Neural crest cell (in vitro differentiated cells): Measurements from ENCODE around the gene LNX2. TPM values are rescaled to one million over a fixed set of nuclear protein-coding genes. Genes with fewer than 3 reads are reported as not detected.

Source experiments
- DNase-seq: peaks from one replicate; pipeline ENCODE4 v3.0.0; 2021; ENCODE audit warnings: low read depth, mixed read lengths, low spot score
- H3K27ac Mint-ChIP-seq: one replicate; pipeline ENCODE4 v1.8.0; 2021; ENCODE audit warnings: mild to moderate bottlenecking, mixed read lengths; ENCODE audit not compliant: unreplicated experiment
- H3K27me3 Mint-ChIP-seq: 2 replicates; pipeline ENCODE4 v1.8.0; 2021; ENCODE audit warnings: low read depth, mild to moderate bottlenecking, mixed read lengths
- H3K36me3 Mint-ChIP-seq: 2 replicates; pipeline ENCODE4 v1.8.0; 2021; ENCODE audit warnings: low read depth, mild to moderate bottlenecking, mixed read lengths
- H3K4me1 Mint-ChIP-seq: 2 replicates; pipeline ENCODE4 v1.8.0; 2021; ENCODE audit warnings: mixed read lengths
- H3K4me3 Mint-ChIP-seq: one replicate; pipeline ENCODE4 v1.8.0; 2021; ENCODE audit warnings: mild to moderate bottlenecking, mixed read lengths
- H3K9me3 Mint-ChIP-seq: 2 replicates; pipeline ENCODE4 v1.8.0; 2021; ENCODE audit warnings: mixed read lengths
- total RNA-seq: library from RNA; stranded (reverse); gene quantifications from 2 replicates; pipeline ENCODE4 v1.2.1, GENCODE V29; 2021
- TF ChIP-seq, protein P1 (sequence below): fragments of 200-600 bp; sonication (generic); conservative IDR thresholded peaks from 2 replicates; pipeline ENCODE4 v1.5.0; 2021; ENCODE audit warnings: antibody characterized with exemption, mild to moderate bottlenecking

Gene LNX2
- total RNA-seq, 1 donor from 2014 or later: 9.6 TPM

DNA sequence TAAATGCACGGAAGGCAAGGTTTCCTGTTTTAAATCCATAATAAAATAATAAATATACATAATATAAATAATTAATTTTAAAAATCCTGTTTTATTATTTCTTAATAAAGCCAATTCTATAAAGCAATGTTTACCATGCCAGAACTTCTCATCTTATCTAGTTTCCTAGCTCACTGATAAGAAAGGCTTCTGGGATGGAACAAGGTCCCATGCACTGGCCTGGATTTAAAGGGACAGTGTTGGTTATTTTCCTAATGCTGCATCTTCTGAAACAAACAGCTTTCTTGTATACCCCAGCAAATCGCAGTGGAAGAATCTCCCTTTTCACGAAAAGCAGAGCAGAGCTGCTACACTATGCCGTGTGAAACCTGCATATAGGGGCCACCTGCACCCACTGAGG, 68.8 kb downstream of the LNX2 start:
- H3K27ac Mint-ChIP-seq: no peak overlapping the region

DNA sequence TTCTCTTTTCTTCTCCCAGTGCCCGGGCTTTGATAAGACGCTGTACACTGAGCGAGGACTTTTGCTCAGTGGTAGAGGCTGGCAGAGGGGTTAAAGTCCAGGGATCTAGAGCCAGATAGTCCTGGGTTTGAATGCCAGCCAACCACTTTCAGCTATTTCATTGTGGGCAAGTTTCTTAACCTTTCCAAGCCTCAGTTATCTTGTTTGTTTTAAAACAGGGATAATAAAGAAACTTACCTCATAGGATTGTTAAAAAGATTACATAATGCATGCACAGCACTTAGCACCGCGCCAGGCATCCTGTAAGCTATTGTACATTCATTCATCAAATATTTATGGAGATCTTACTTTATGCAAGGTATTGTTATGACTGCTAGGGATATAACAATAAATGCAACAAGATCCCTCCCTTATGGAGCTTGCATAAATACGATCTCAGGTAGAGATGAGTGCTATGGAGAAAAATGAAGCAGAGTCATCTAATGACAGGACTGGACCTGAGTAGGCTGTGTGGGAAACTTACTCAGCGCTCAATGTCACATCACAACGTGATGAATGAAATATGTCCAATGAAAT, 70.8 kb downstream of the LNX2 start:
- DNase-seq: no peak
- no peak overlapping the region for H3K27ac Mint-ChIP-seq
- H3K36me3 Mint-ChIP-seq: peaks cover 5% of the 10 kb centered on the region
- TF ChIP-seq, protein P1, sequence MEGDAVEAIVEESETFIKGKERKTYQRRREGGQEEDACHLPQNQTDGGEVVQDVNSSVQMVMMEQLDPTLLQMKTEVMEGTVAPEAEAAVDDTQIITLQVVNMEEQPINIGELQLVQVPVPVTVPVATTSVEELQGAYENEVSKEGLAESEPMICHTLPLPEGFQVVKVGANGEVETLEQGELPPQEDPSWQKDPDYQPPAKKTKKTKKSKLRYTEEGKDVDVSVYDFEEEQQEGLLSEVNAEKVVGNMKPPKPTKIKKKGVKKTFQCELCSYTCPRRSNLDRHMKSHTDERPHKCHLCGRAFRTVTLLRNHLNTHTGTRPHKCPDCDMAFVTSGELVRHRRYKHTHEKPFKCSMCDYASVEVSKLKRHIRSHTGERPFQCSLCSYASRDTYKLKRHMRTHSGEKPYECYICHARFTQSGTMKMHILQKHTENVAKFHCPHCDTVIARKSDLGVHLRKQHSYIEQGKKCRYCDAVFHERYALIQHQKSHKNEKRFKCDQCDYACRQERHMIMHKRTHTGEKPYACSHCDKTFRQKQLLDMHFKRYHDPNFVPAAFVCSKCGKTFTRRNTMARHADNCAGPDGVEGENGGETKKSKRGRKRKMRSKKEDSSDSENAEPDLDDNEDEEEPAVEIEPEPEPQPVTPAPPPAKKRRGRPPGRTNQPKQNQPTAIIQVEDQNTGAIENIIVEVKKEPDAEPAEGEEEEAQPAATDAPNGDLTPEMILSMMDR: no peak
- H3K4me1 Mint-ChIP-seq: peaks cover 3% of the 10 kb centered on the region
- no peaks in the 10 kb centered on the region for H3K27me3 Mint-ChIP-seq
- H3K4me3 Mint-ChIP-seq: no peak overlapping the region
- H3K9me3 Mint-ChIP-seq: no peaks in the 10 kb centered on the region

More for the DNA sequence above, 68.8 kb downstream of the LNX2 start:
- TF ChIP-seq, protein P1: no peak
- no peak for DNase-seq
- Mint-ChIP-seq H3K9me3 (peaks cover 2% of the 10 kb centered on the region), H3K27me3 (no peaks in the 10 kb centered on the region), H3K4me1 (no peaks in the 10 kb centered on the region), H3K36me3 (peaks cover 11% of the 10 kb centered on the region), H3K4me3 (no peak overlapping the region)

DNA sequence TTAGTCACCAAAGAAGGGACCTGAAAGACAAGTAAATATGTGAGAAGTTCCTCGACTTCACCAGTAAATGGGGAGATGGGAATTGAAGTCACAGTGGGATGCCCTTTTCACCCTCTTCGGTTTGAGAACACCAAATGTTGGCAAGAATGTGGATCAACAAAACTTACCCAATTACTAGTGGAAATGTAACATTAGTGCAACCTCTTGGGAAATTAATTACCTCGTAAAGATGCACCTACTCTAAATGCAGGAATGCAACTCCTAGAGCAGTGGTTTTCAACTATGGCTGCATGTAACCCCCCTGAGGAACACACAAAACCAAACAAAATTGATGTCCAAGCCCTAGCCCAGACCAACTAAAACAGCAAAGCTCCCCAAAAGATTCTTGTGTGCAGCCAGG, 78.1 kb downstream of the LNX2 start:
- Mint-ChIP-seq H3K27me3 (no peaks in the 10 kb centered on the region), H3K27ac (no peak overlapping the region), H3K36me3 (peaks cover 5% of the 10 kb centered on the region), H3K9me3 (no peaks in the 10 kb centered on the region), H3K4me1 (peaks cover 29% of the 10 kb centered on the region), H3K4me3 (no peak overlapping the region)
- TF ChIP-seq, protein P1: no peak
- DNase-seq: no peak

DNA sequence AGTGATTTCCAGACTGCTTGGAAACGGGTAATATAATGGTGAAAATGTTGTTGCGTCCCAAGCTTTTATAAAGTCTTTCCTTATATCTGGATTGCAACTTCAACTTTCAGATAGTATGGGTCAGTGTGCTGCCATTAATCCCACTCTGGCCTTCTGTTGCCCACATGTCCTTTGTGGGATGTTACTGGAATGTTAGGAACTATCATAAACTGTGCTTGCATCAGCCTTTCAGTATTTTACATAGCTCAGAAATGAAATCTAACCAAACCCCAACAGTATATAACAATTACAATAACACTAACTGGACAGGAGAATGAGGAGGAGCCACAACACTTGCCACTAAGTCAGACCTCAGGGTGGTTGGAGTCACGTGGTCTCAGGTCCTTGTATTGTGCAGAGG, 78.9 kb downstream of the LNX2 start:
- H3K9me3 Mint-ChIP-seq: no peaks in the 10 kb centered on the region
- H3K4me1 Mint-ChIP-seq: peaks cover 29% of the 10 kb centered on the region
- H3K36me3 Mint-ChIP-seq: peaks cover 5% of the 10 kb centered on the region
- no peak overlapping the region for H3K27ac Mint-ChIP-seq
- no peak for DNase-seq
- TF ChIP-seq, protein P1: no peak
- no peak overlapping the region for H3K4me3 Mint-ChIP-seq
- no peaks in the 10 kb centered on the region for H3K27me3 Mint-ChIP-seq

DNA sequence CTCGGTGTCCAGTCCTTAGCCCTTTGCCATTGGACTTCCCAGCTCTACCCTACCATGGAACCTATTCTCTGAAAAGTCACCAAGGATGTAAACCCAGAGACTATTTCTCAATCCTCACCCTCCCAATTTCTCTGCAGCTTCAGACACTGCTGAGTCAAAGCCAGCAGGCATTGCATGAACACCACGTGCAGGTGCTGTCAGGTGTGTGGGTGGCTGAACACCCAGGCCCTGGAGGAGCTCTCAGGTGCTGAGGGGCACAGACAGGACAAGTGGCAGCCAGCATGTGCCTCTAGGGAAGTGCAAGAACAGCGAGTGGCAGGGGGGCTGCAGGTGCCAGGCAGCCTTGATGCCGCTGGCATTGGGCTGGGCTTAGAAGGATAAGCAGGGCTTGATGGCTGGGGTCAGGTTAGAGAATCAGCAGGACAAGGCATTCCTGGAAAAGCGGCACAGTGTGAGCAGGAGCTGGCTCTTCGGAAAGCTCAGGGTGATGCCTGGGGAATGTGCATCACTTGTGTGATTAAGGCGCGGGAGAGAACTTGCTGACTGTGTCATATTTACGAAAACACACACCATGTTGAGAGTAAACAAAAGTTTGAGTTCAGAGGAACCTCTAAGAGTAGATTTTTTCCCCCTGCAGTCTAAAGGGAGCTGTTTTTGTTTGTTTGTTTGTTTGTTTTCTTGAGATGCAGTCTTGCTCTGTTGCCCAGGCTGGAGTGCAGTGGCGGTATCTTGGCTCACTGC, 83.8 kb downstream of the LNX2 start:
- no peak for DNase-seq
- Mint-ChIP-seq H3K27me3 (no peaks in the 10 kb centered on the region), H3K27ac (no peak overlapping the region), H3K4me1 (peaks cover 36% of the 10 kb centered on the region), H3K4me3 (no peak overlapping the region), H3K9me3 (no peaks in the 10 kb centered on the region), H3K36me3 (no peaks in the 10 kb centered on the region)
- TF ChIP-seq, protein P1: no peak
